HEK293 (cell line): ENCODE measurements around the gene USF3.

ENCODE experiments used
- CTCF ChIA-PET: fragments of 350-600 bp; formaldehyde crosslinking; extraction: SDS; loops from one replicate; lab custom pipeline; 2021; ENCODE audit warnings: antibody characterized with exemption; lab: Yijun Ruan, JAX
- POLR2A ChIA-PET: fragments of 300-600 bp; formaldehyde crosslinking; extraction: SDS; loops from one replicate; lab custom pipeline; 2020; ENCODE audit warnings: antibody characterized with exemption, inconsistent platforms; lab: Yijun Ruan, JAX
- H3K27ac ChIP-seq: fragments of 200-500 bp; sonication (Bioruptor generic); 2 replicates; pipeline ENCODE4 v1.5.1; 2014; ENCODE audit warnings: low read depth, low read length, control low read depth, inconsistent platforms; ENCODE audit errors: extremely low read depth
- H3K36me3 ChIP-seq, 2 experiments: fragments of 200-500 bp in 1 of 2; sonication (Bioruptor generic) in 1 of 2; 1 replicate in 1 of 2; 2 replicates in 1 of 2; pipeline ENCODE4 v1.5.1; 2014 to 2017; ENCODE audit warnings: inconsistent platforms in 2 of 2, low read length in 2 of 2; ENCODE audit not compliant: control insufficient read depth in 2 of 2, insufficient read depth in 1 of 2
- H3K4me1 ChIP-seq: fragments of 200-500 bp; sonication (Bioruptor generic); 2 replicates; pipeline ENCODE4 v1.5.1; 2014; ENCODE audit warnings: mild to moderate bottlenecking, low read length, inconsistent platforms; ENCODE audit not compliant: control insufficient read depth, insufficient read depth
- H3K4me3 ChIP-seq: 2 replicates; pipeline ENCODE4 v1.5.1; 2011; ENCODE audit warnings: low read depth, mild to moderate bottlenecking, control low read depth, low read length, moderate library complexity
- H3K9me3 ChIP-seq: fragments of 200-500 bp; sonication (Bioruptor generic); 2 replicates; pipeline ENCODE4 v1.5.1; 2014; ENCODE audit warnings: low read depth, low read length, inconsistent platforms; ENCODE audit not compliant: control insufficient read depth, insufficient read depth
- AEBP2 ChIP-seq: fragments of 450-650 bp; formaldehyde crosslinking; IDR thresholded peaks from 2 replicates; pipeline ENCODE4 v1.5.1; 2016; ENCODE audit warnings: missing biosample characterization, missing genetic modification characterization, borderline replicate concordance
- MYNN ChIP-seq: fragments of 450-650 bp; formaldehyde crosslinking; IDR thresholded peaks from 2 replicates; pipeline ENCODE4 v1.5.1; 2016; ENCODE audit warnings: missing biosample characterization, missing genetic modification characterization, borderline replicate concordance
- PRDM4 ChIP-seq: fragments of 450-650 bp; formaldehyde crosslinking; IDR thresholded peaks from 2 replicates; pipeline ENCODE4 v1.5.1; 2017; ENCODE audit warnings: missing biosample characterization, missing genetic modification characterization
- SCRT1 ChIP-seq: fragments of 450-650 bp; formaldehyde crosslinking; IDR thresholded peaks from 2 replicates; pipeline ENCODE4 v1.5.1; 2016; ENCODE audit warnings: missing biosample characterization, missing genetic modification characterization, borderline replicate concordance
- SETDB1 ChIP-seq: IDR thresholded peaks from one replicate; pipeline ENCODE4 v1.6.1; 2017; ENCODE audit warnings: mild to moderate bottlenecking, low read length, moderate library complexity, mixed read lengths; ENCODE audit not compliant: insufficient read length
- ZEB2 ChIP-seq: fragments of 450-650 bp; formaldehyde crosslinking; IDR thresholded peaks from 2 replicates; pipeline ENCODE4 v1.5.1; 2016; ENCODE audit warnings: missing biosample characterization, missing genetic modification characterization
- ZIC2 ChIP-seq: fragments of 450-650 bp; formaldehyde crosslinking; IDR thresholded peaks from 2 replicates; pipeline ENCODE4 v1.5.1; 2016; ENCODE audit warnings: missing biosample characterization, missing genetic modification characterization
- ZNF10 ChIP-seq: fragments of 450-650 bp; formaldehyde crosslinking; IDR thresholded peaks from 2 replicates; pipeline ENCODE4 v1.5.1; 2017; ENCODE audit warnings: missing biosample characterization, missing genetic modification characterization
- ZNF114 ChIP-seq: fragments of 450-650 bp; formaldehyde crosslinking; IDR thresholded peaks from 2 replicates; pipeline ENCODE4 v1.5.0; 2017; ENCODE audit warnings: missing biosample characterization, missing genetic modification characterization
- ZNF274 ChIP-seq, 2 experiments: fragments of 200-500 bp in 1 of 2; fragments of 450-650 bp in 1 of 2; sonication (Bioruptor generic) in 1 of 2; formaldehyde crosslinking in 1 of 2; IDR thresholded peaks; 2 replicates each; pipeline versions ENCODE4 v1.5.1 to v1.6.1; 2014 to 2016; ENCODE audit warnings: borderline replicate concordance in 1 of 2, inconsistent platforms in 1 of 2, low read length in 1 of 2, missing biosample characterization in 1 of 2, missing genetic modification characterization in 1 of 2
- ZNF311 ChIP-seq: fragments of 450-650 bp; formaldehyde crosslinking; IDR thresholded peaks from 2 replicates; pipeline ENCODE4 v1.5.1; 2017; ENCODE audit warnings: missing biosample characterization, missing genetic modification characterization, borderline replicate concordance
- ZNF560 ChIP-seq: fragments of 450-650 bp; formaldehyde crosslinking; IDR thresholded peaks from 2 replicates; pipeline ENCODE4 v1.5.1; 2017; ENCODE audit warnings: missing biosample characterization, missing genetic modification characterization, borderline replicate concordance
- ZNF571 ChIP-seq: fragments of 450-650 bp; formaldehyde crosslinking; IDR thresholded peaks from 2 replicates; pipeline ENCODE4 v1.5.0; 2017; ENCODE audit warnings: missing biosample characterization, missing genetic modification characterization

USF3 gene

GRCh38 chr3:113685956-113686721, 10.3 kb downstream of the USF3 start:
- no peaks in the 10 kb centered on the region for H3K36me3 ChIP-seq
- no peaks in the 10 kb centered on the region for H3K4me1 ChIP-seq
- CTCF ChIA-PET, result no interaction called here
- H3K4me3 ChIP-seq, result no peak overlapping the region
- H3K27ac ChIP-seq, result no peak overlapping the region
- H3K9me3 ChIP-seq, result no peaks in the 10 kb centered on the region
- TF ChIP-seq PRDM4 (tag by site-specific recombination), result no peak
- TF ChIP-seq SCRT1 (tag by site-specific recombination), result no peak
- TF ChIP-seq MYNN (tag by site-specific recombination), result no peak
- TF ChIP-seq ZNF311 (tag by site-specific recombination), result no peak
- no peak for TF ChIP-seq ZEB2 (tag by site-specific recombination)
- no peak for TF ChIP-seq ZNF571 (tag by site-specific recombination)
- no peak for TF ChIP-seq ZNF10 (tag by site-specific recombination)
- no peak for TF ChIP-seq ZNF560 (tag by site-specific recombination)
- TF ChIP-seq ZNF274 (IDR thresholded peaks at IDR 0.05; ENCODE audit: low read length), result no peak
- TF ChIP-seq ZNF274 (tag by site-specific recombination; IDR thresholded peaks at IDR 0.05; ENCODE audit: borderline replicate concordance), result no peak
- TF ChIP-seq, all 188 proteins: peak for 0
- POLR2A ChIA-PET, result no interaction called here

- no peaks in the 10 kb centered on the region for H3K9me3 ChIP-seq
- H3K36me3 ChIP-seq, result no peaks in the 10 kb centered on the region
- ChIA-PET CTCF (no interaction called here), POLR2A (no interaction called here)
- no peaks in the 10 kb centered on the region for H3K4me1 ChIP-seq
- no peak overlapping the region for H3K4me3 ChIP-seq
- TF ChIP-seq ZNF114 (tag by site-specific recombination) (no peak), ZIC2 (tag by site-specific recombination) (peak; percentile 64)
- TF ChIP-seq, all 188 proteins: peak for 1
- no peak overlapping the region for H3K27ac ChIP-seq
Measured at GRCh38 chr3:113685124-113685523, 11.3 kb downstream of the USF3 start.

- CTCF ChIA-PET, result no interaction called here
- no peaks in the 10 kb centered on the region for H3K4me1 ChIP-seq
- TF ChIP-seq SETDB1 (peak; percentile 26), AEBP2 (tag by site-specific recombination) (no peak)
- TF ChIP-seq, all 188 proteins: peak for 1
- no peak overlapping the region for H3K27ac ChIP-seq
- H3K4me3 ChIP-seq, result no peak overlapping the region
- no peaks in the 10 kb centered on the region for H3K36me3 ChIP-seq
- no peaks in the 10 kb centered on the region for H3K9me3 ChIP-seq
- POLR2A ChIA-PET, result no interaction called here
Measured at GRCh38 chr3:113684271-113684819, 12.1 kb downstream of the USF3 start.
